GM12873 (cell line): ENCODE results near the gene HIP1.

Experiments
- CTCF ChIP-seq: IDR thresholded peaks from 2 replicates; pipeline ENCODE4 v1.5.1; 2012; ENCODE audit warnings: low read depth, mild to moderate bottlenecking, moderate library complexity, low read length, control low read depth; ENCODE audit not compliant: insufficient read depth; ENCODE audit errors: missing control alignments

Gene HIP1

GRCh38 chr7:75656740-75657139, 82.0 kb downstream of the HIP1 start:
- TF ChIP-seq CTCF: no peak

GRCh38 chr7:75655536-75655935, 83.2 kb downstream of the HIP1 start:
- no peak for TF ChIP-seq CTCF

GRCh38 chr7:75654855-75655254, 83.9 kb downstream of the HIP1 start:
- TF ChIP-seq CTCF: no peak

GRCh38 chr7:75653651-75654050, 85.1 kb downstream of the HIP1 start:
- TF ChIP-seq CTCF: no peak

GRCh38 chr7:75652788-75653187, 86.0 kb downstream of the HIP1 start:
- TF ChIP-seq CTCF: no peak

GRCh38 chr7:75650681-75651080, 88.1 kb downstream of the HIP1 start:
- TF ChIP-seq CTCF: no peak

GRCh38 chr7:75650062-75650461, 88.7 kb downstream of the HIP1 start:
- no peak for TF ChIP-seq CTCF
